ENCODE results near the gene POLE. TPM values are rescaled to one million over a fixed set of nuclear protein-coding genes. Genes with fewer than 3 reads are reported as not detected.

Gene POLE
- total and polyA plus RNA-seq, 2 of the 4 experiments (the other 2 are of a cell fraction), result 17.2 to 20.7 TPM

- POLR2A ChIA-PET (ENCODE audit: unreplicated experiment), result no interaction called here
- H2AK5ac ChIP-seq (ENCODE audit: low read depth, low read length), result no peak overlapping the region
- TF ChIP-seq BHLHE40 (IDR thresholded peaks at IDR 0.05; ENCODE audit: low read depth, low read length) (no peak), RAD21 (IDR thresholded peaks at IDR 0.05; ENCODE audit: low read length) (no peak), USF2 (IDR thresholded peaks at IDR 0.05; ENCODE audit: low read depth, low read length) (no peak), CHD1 (IDR thresholded peaks at IDR 0.05; ENCODE audit: low read depth, low read length) (no peak), POLR2A (IDR thresholded peaks at IDR 0.05; ENCODE audit: low read depth, low read length) (no peak), FOS (IDR thresholded peaks at IDR 0.05; ENCODE audit: low read depth, low read length) (no peak)
- H4K8ac ChIP-seq (ENCODE audit: low read depth in 2 of 2, low read length in 2 of 2), result no peak overlapping the region
- intact Hi-C loops (cut with micrococcal nuclease) (no loop called here), in situ Hi-C loops (cut with MboI; ENCODE audit: low sequenced_read_pairs) (no loop called here), dilution Hi-C loops (cut with HindIII; ENCODE audit: low sequenced_read_pairs, unreplicated experiment) (no loop called here)
- no peaks in the 10 kb centered on the region for H3K4me1 ChIP-seq (ENCODE audit: control insufficient read depth, insufficient read depth, low read length)
- H3K18ac ChIP-seq (ENCODE audit: low read depth, low read length), result no peak overlapping the region
- no peak overlapping the region for H3K9ac ChIP-seq (ENCODE audit: low read depth, low read length)
- H3K4me2 ChIP-seq (ENCODE audit: low read depth, low read length), result no peak overlapping the region
- H3K9me3 ChIP-seq (ENCODE audit: control insufficient read depth, insufficient read depth, low read length), result no peaks in the 10 kb centered on the region
- 91% methylated on average over 20 of the region's 27 CpGs; no CpG with 5 or more reads in 1 of the 2 experiments for WGBS, 2 experiments (ENCODE audit: extremely low coverage in 2 of 2, insufficient read length in 1 of 2)
- no peak overlapping the region for H2BK20ac ChIP-seq (ENCODE audit: low read depth, low read length)
- peaks cover 23% of the 10 kb centered on the region for H3K36me3 ChIP-seq (ENCODE audit: control insufficient read depth, insufficient read depth, low read length)
- no peak for ATAC-seq (ENCODE audit: low read depth)
- no peak for DNase-seq
- H2AK9ac ChIP-seq (replicated peaks; ENCODE audit: low read depth, low read length, poor library complexity), result no peak overlapping the region
- no peaks in the 10 kb centered on the region for H3K27me3 ChIP-seq (ENCODE audit: control insufficient read depth, insufficient read depth, low read length)
- no peak overlapping the region for H3K56ac ChIP-seq (ENCODE audit: extremely low read depth, insufficient read depth, low read length)
- H2BK5ac ChIP-seq (ENCODE audit: low read depth, low read length, poor library complexity, severe bottlenecking), result no peak overlapping the region
- H2BK15ac ChIP-seq (ENCODE audit: low read depth, low read length), result no peak overlapping the region
- no peak overlapping the region for H3K4ac ChIP-seq (ENCODE audit: low read depth, low read length)
- no peak overlapping the region for H3K27ac ChIP-seq (ENCODE audit: insufficient read depth, low read length)
- BruUV-seq (replicated peaks), result no TSS peak
- no peak overlapping the region for H3K4me3 ChIP-seq (ENCODE audit: insufficient read depth, low read depth, low read length)
- no peaks in the 10 kb centered on the region for H3K79me1 ChIP-seq (ENCODE audit: low read depth in 1 of 2, low read length in 2 of 2)
- no peak overlapping the region for H3K14ac ChIP-seq (replicated peaks; ENCODE audit: low read depth, low read length)
- no peaks in the 10 kb centered on the region; the same call in 1 of the 2 replicates for H4K20me1 ChIP-seq (ENCODE audit: insufficient read depth, low read length)
- no peak overlapping the region for H2AFZ ChIP-seq (replicated peaks; ENCODE audit: low read length, poor library complexity)
- H3K9me1 ChIP-seq (ENCODE audit: insufficient read depth, low read length), result no peaks in the 10 kb centered on the region
- CTCF ChIA-PET, result no interaction called here
- H3K23ac ChIP-seq (ENCODE audit: low read depth, low read length), result no peak overlapping the region
- no peak overlapping the region for H4K5ac ChIP-seq (ENCODE audit: low read depth, low read length)
- no peak overlapping the region for H4K91ac ChIP-seq (ENCODE audit: insufficient read depth, low read depth, low read length)
- no peak overlapping the region for H2BK120ac ChIP-seq (ENCODE audit: low read depth, low read length)
Measured at GRCh38 chr12:132649226-132649945, 37.8 kb downstream of the POLE start.

Data from IMR-90 (cell line).